PFSK-1 (cell line): ENCODE results near the gene ULBP1.

ENCODE experiments used
- FOXP2 ChIP-seq: optimal IDR thresholded peaks from 2 replicates; pipeline ENCODE3; 2011; ENCODE audit warnings: borderline replicate concordance, control low read depth, inconsistent platforms; ENCODE audit not compliant: insufficient read depth; ENCODE audit errors: extremely low read length, extremely low read depth
- POLR2AphosphoS5 ChIP-seq: IDR thresholded peaks from 2 replicates; pipeline ENCODE4 v1.6.1; 2012; ENCODE audit warnings: low read depth, mild to moderate bottlenecking, control low read depth, low read length, moderate library complexity
- REST ChIP-seq, 2 experiments: IDR thresholded peaks; 2 replicates each; pipeline versions ENCODE4 v1.6.1 to v1.8.0; 2011 to 2012; ENCODE audit warnings: low read depth in 2 of 2, low read length in 2 of 2, control low read depth in 1 of 2, inconsistent platforms in 1 of 2, mild to moderate bottlenecking in 1 of 2, moderate library complexity in 1 of 2; ENCODE audit not compliant: insufficient read depth in 1 of 2
- SIN3A ChIP-seq: IDR thresholded peaks from 2 replicates; pipeline ENCODE4 v1.6.1; 2012; ENCODE audit warnings: mild to moderate bottlenecking, low read length, moderate library complexity, borderline replicate concordance; ENCODE audit not compliant: insufficient read depth
- TAF1 ChIP-seq: IDR thresholded peaks from 2 replicates; pipeline ENCODE4 v1.6.1; 2012; ENCODE audit warnings: low read length, control low read depth, borderline replicate concordance; ENCODE audit not compliant: insufficient read depth

The ULBP1 gene

GRCh38 chr6:149938571-149939355 is 25.0 kb upstream of the ULBP1 start:
- TF ChIP-seq POLR2AphosphoS5, result no peak
- TF ChIP-seq FOXP2, result no peak
- no peak for TF ChIP-seq SIN3A
- TF ChIP-seq REST (IDR thresholded peaks at IDR 0.05; ENCODE audit: insufficient read depth in 1 of 2, low read depth in 2 of 2, low read length in 2 of 2), result no peak
- TF ChIP-seq TAF1, result no peak

- no peak for TF ChIP-seq FOXP2
- TF ChIP-seq SIN3A, result no peak
- TF ChIP-seq TAF1, result no peak
- no peak for TF ChIP-seq REST (IDR thresholded peaks at IDR 0.05; ENCODE audit: insufficient read depth in 1 of 2, low read depth in 2 of 2, low read length in 2 of 2)
- no peak for TF ChIP-seq POLR2AphosphoS5
Measured at GRCh38 chr6:149939356-149939648, 24.4 kb upstream of the ULBP1 start.

GRCh38 chr6:149939909-149940671 is 23.7 kb upstream of the ULBP1 start:
- no peak for TF ChIP-seq SIN3A
- no peak for TF ChIP-seq POLR2AphosphoS5
- no peak for TF ChIP-seq TAF1
- TF ChIP-seq REST (IDR thresholded peaks at IDR 0.05; ENCODE audit: insufficient read depth in 1 of 2, low read depth in 2 of 2, low read length in 2 of 2), result no peak
- no peak for TF ChIP-seq FOXP2

GRCh38 chr6:149940672-149940982 is 23.1 kb upstream of the ULBP1 start:
- TF ChIP-seq TAF1, result no peak
- TF ChIP-seq POLR2AphosphoS5, result no peak
- no peak for TF ChIP-seq REST (IDR thresholded peaks at IDR 0.05; ENCODE audit: insufficient read depth in 1 of 2, low read depth in 2 of 2, low read length in 2 of 2)
- no peak for TF ChIP-seq FOXP2
- no peak for TF ChIP-seq SIN3A
